DND-41 (cell line): ENCODE results near the gene HLA-DMA.

ENCODE experiments used
- EZH2 ChIP-seq: IDR thresholded peaks from 3 replicates; pipeline ENCODE4 v1.6.1; 2012; ENCODE audit warnings: borderline replicate concordance, low read depth, mild to moderate bottlenecking, moderate library complexity, low read length, inconsistent platforms; ENCODE audit not compliant: severe bottlenecking
- TF ChIP-seq, protein P1 (sequence below): IDR thresholded peaks from 2 replicates; pipeline ENCODE4 v1.5.1; 2012; ENCODE audit warnings: borderline replicate concordance, low read length, moderate library complexity, mild to moderate bottlenecking; ENCODE audit not compliant: poor library complexity, severe bottlenecking; ENCODE audit errors: extremely low read depth

DNA sequence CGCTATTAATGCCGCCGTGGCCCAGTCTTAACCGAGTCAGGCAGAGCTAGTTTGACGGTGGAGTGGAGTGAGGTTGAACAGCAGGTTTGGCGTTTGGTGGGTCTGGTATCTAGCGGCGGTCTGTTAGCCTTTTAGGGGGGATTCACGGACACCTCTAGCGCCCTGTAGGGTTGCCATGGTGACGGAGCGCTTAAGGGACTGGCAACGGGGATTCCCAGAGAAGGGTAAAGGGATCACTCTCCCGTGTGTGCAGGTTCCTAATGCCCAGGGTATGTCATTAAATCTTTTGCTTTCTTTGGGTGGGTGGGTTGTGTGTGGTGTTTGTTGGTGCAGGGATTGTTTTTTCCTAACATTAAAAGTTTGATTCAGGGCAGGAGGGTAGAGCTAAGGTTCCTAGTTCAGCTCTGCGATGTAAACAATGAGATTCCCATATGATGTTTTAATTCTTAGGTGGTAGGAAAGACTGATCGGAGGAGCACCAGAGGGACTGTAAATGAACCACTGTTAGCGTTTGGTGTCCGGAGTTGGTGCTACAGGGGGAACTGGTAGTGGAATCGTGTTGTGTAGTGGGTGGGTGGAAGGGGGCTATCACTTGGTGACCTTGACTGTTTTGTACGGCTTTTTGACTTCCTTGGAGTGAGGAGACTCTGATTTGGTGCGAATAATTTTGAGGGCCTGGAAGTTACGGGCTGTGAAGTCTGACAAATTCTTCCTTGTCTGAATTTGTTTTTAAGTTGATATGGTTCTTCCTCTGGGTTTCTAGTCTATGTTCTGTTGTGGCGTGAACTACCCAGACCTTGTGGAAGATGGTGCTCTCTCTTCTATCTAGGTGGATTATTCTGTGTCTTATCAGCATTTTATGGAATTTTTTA lies 20.5 kb upstream of the HLA-DMA start:
- TF ChIP-seq, protein P1, sequence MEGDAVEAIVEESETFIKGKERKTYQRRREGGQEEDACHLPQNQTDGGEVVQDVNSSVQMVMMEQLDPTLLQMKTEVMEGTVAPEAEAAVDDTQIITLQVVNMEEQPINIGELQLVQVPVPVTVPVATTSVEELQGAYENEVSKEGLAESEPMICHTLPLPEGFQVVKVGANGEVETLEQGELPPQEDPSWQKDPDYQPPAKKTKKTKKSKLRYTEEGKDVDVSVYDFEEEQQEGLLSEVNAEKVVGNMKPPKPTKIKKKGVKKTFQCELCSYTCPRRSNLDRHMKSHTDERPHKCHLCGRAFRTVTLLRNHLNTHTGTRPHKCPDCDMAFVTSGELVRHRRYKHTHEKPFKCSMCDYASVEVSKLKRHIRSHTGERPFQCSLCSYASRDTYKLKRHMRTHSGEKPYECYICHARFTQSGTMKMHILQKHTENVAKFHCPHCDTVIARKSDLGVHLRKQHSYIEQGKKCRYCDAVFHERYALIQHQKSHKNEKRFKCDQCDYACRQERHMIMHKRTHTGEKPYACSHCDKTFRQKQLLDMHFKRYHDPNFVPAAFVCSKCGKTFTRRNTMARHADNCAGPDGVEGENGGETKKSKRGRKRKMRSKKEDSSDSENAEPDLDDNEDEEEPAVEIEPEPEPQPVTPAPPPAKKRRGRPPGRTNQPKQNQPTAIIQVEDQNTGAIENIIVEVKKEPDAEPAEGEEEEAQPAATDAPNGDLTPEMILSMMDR = no peak
- no peak for TF ChIP-seq EZH2
